HG02678 (cell line): Measurements from ENCODE around the gene CLECL1.

Experiments used
- ATAC-seq: cut with Tn5 transposase; IDR thresholded peaks from one replicate; pipeline ENCODE4 v1.9.1; 2021; ENCODE audit warnings: mild to moderate bottlenecking, moderate library complexity; ENCODE audit not compliant: unreplicated experiment

Gene CLECL1

GRCh38 chr12:9732921-9733461 is at the start of gene CLECL1:
Gene CLECL1 (minus strand): TSS chr12:9733097.
- ATAC-seq = peak; percentile 44

- no peak for ATAC-seq
Observed at GRCh38 chr12:9781360-9781759, 48.5 kb upstream of the CLECL1 start.

- no peak for ATAC-seq
Observed at GRCh38 chr12:9779209-9779608, 46.3 kb upstream of the CLECL1 start.

GRCh38 chr12:9776781-9777180 is 43.9 kb upstream of the CLECL1 start:
- ATAC-seq = no peak

GRCh38 chr12:9773216-9773877 is 40.5 kb upstream of the CLECL1 start:
- no peak for ATAC-seq

- ATAC-seq = no peak
Observed at GRCh38 chr12:9763025-9763424, 30.1 kb upstream of the CLECL1 start.

GRCh38 chr12:9762369-9762768 is 29.5 kb upstream of the CLECL1 start:
- no peak for ATAC-seq

GRCh38 chr12:9761419-9761781 is 28.5 kb upstream of the CLECL1 start:
- ATAC-seq = no peak

GRCh38 chr12:9760699-9761418 is 28.0 kb upstream of the CLECL1 start, which contains the start of gene CD69:
Gene CD69 (minus strand): TSS chr12:9760901. CDS start chr12:9760820, 81 bp downstream.
- ATAC-seq = peak; percentile 43

GRCh38 chr12:9760120-9760519 is 27.2 kb upstream of the CLECL1 start:
- ATAC-seq = no peak

- no peak for ATAC-seq
Observed at GRCh38 chr12:9759694-9760093, 26.8 kb upstream of the CLECL1 start.

- ATAC-seq = no peak
Observed at GRCh38 chr12:9758119-9758518, 25.2 kb upstream of the CLECL1 start.

- no peak for ATAC-seq
Observed at GRCh38 chr12:9757433-9758025, 24.6 kb upstream of the CLECL1 start.

- no peak for ATAC-seq
Observed at GRCh38 chr12:9756706-9757105, 23.8 kb upstream of the CLECL1 start.

GRCh38 chr12:9756170-9756569 is 23.3 kb upstream of the CLECL1 start:
- ATAC-seq = no peak

- no peak for ATAC-seq
Observed at GRCh38 chr12:9755567-9755966, 22.7 kb upstream of the CLECL1 start.

- ATAC-seq = no peak
Observed at GRCh38 chr12:9755035-9755434, 22.1 kb upstream of the CLECL1 start.

GRCh38 chr12:9754099-9754927 is 21.4 kb upstream of the CLECL1 start:
- no peak for ATAC-seq

GRCh38 chr12:9753498-9753897 is 20.6 kb upstream of the CLECL1 start:
- no peak for ATAC-seq

- ATAC-seq = no peak
Observed at GRCh38 chr12:9753073-9753472, 20.2 kb upstream of the CLECL1 start.
